Panc1 (cell line): ENCODE measurements around the gene PDCD2L.

ENCODE experiments used
- POLR2AphosphoS5 ChIP-seq: IDR thresholded peaks from 2 replicates; pipeline ENCODE4 v1.6.1; 2012; ENCODE audit warnings: mild to moderate bottlenecking, low read depth, low read length, moderate library complexity
- SIN3A ChIP-seq: IDR thresholded peaks from 2 replicates; pipeline ENCODE4 v1.6.1; 2012; ENCODE audit warnings: low read depth, mild to moderate bottlenecking, low read length, moderate library complexity, borderline replicate concordance; ENCODE audit not compliant: insufficient read depth
- TCF7L2 ChIP-seq: IDR thresholded peaks from 2 replicates; pipeline ENCODE4 v1.6.1; 2011; ENCODE audit warnings: mild to moderate bottlenecking, low read depth, low read length, inconsistent platforms
- TF ChIP-seq, protein P1 (sequence below): fragments of 450-650 bp; IDR thresholded peaks from 2 replicates; pipeline ENCODE4 v1.5.1; 2017; ENCODE audit warnings: mild to moderate bottlenecking
- TF ChIP-seq, protein P2 (sequence below), 2 experiments: IDR thresholded peaks; 2 replicates each; pipeline ENCODE4 v1.6.1; 2011 to 2012; ENCODE audit warnings: low read depth in 2 of 2, control low read depth in 1 of 2, low read length in 1 of 2, mild to moderate bottlenecking in 1 of 2, moderate library complexity in 1 of 2; ENCODE audit not compliant: insufficient read depth in 1 of 2

DNA sequence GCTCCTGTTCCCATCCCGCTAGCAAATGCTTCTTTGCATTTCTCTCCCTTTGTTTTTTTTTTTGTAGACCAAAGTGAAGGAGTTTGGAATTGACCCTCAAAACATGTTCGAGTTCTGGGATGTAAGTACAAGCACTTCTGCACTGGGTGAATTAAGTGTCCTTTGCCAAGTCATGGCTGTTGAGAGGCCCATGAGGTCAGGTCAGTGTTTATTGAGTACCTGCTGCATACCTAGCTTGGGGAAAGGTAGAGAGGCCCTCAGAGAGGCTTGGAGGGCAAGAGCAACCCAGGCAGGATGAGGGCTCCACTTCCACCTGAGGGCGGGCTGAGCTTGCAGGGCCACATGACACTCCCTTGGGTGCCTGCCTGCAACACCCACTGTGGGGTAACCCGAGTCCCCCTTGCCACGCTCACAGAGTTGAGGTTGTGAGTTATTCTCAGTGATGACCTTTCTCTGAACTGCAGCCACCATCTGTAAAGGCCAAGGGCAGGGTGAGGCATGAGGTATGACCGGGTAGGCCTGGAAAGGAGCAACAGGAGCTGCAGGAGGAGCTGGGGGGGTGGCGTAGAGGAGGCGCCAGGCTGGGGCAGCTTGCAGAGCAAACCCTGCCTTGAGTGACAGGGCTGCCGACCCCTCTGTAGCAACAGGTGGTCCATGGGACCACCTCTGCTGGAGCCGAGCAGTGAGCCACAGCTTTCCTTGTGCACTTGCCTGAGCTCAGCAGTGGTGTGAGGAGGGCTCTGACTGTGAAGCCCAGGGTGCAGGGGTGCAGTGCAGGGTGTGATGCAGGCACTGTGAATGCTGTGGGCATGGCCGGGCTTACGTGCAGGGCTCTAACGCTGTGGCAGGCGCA lies 22.6 kb upstream of the PDCD2L start:
- TF ChIP-seq, protein P1, sequence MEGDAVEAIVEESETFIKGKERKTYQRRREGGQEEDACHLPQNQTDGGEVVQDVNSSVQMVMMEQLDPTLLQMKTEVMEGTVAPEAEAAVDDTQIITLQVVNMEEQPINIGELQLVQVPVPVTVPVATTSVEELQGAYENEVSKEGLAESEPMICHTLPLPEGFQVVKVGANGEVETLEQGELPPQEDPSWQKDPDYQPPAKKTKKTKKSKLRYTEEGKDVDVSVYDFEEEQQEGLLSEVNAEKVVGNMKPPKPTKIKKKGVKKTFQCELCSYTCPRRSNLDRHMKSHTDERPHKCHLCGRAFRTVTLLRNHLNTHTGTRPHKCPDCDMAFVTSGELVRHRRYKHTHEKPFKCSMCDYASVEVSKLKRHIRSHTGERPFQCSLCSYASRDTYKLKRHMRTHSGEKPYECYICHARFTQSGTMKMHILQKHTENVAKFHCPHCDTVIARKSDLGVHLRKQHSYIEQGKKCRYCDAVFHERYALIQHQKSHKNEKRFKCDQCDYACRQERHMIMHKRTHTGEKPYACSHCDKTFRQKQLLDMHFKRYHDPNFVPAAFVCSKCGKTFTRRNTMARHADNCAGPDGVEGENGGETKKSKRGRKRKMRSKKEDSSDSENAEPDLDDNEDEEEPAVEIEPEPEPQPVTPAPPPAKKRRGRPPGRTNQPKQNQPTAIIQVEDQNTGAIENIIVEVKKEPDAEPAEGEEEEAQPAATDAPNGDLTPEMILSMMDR = no peak
- TF ChIP-seq, protein P2, sequence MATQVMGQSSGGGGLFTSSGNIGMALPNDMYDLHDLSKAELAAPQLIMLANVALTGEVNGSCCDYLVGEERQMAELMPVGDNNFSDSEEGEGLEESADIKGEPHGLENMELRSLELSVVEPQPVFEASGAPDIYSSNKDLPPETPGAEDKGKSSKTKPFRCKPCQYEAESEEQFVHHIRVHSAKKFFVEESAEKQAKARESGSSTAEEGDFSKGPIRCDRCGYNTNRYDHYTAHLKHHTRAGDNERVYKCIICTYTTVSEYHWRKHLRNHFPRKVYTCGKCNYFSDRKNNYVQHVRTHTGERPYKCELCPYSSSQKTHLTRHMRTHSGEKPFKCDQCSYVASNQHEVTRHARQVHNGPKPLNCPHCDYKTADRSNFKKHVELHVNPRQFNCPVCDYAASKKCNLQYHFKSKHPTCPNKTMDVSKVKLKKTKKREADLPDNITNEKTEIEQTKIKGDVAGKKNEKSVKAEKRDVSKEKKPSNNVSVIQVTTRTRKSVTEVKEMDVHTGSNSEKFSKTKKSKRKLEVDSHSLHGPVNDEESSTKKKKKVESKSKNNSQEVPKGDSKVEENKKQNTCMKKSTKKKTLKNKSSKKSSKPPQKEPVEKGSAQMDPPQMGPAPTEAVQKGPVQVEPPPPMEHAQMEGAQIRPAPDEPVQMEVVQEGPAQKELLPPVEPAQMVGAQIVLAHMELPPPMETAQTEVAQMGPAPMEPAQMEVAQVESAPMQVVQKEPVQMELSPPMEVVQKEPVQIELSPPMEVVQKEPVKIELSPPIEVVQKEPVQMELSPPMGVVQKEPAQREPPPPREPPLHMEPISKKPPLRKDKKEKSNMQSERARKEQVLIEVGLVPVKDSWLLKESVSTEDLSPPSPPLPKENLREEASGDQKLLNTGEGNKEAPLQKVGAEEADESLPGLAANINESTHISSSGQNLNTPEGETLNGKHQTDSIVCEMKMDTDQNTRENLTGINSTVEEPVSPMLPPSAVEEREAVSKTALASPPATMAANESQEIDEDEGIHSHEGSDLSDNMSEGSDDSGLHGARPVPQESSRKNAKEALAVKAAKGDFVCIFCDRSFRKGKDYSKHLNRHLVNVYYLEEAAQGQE (IDR thresholded peaks at IDR 0.05; ENCODE audit: insufficient read depth in 1 of 2, low read depth in 2 of 2, low read length in 1 of 2) = no peak
- TF ChIP-seq TCF7L2 (no peak), SIN3A (no peak), POLR2AphosphoS5 (no peak)
